HG03571 (cell line): Measurements from ENCODE around the gene TMEM266.

Source experiments
- ATAC-seq: cut with Tn5 transposase; IDR thresholded peaks from one replicate; pipeline ENCODE4 v1.9.1; 2021; ENCODE audit not compliant: unreplicated experiment

Gene TMEM266

DNA sequence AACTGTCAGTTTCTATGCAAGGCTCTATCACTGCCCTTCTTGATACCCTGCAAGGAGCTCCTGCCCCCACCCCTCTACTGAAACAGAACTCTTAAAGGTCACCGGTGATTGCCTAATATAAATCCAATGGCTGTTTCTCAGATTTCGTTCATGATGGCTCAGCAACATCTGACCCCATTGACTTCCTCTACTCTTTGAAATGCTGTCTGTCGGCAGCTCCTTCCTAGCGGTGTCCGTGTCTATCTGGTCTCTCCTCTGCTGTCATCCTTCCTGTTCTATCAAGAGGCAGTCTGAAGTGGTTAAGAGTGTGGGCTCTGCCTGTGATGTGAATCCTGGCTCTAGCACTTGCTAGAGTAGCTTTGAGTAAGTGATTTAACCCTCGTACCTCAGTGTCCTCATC is 5.5 kb downstream of the TMEM266 start:
- no peak for ATAC-seq

DNA sequence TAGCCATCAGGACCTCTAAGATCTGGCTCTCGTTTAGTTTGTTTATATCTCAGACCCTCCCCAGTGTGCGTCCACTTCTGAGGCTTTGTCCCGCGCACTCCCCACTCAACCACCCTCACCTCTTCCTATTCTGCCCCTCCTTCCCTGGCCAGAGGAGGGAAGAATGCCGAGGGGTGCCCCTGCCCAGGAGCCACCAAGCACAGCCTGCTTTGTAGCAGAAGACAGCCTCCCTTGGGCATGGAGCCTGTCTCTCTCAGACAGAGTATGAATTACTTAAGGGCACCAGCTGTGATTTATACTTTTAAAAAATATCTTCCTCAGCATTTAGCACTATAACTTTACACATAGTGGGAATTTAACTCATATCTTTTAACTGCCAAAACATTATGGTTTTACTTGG is 6.0 kb downstream of the TMEM266 start:
- no peak for ATAC-seq

DNA sequence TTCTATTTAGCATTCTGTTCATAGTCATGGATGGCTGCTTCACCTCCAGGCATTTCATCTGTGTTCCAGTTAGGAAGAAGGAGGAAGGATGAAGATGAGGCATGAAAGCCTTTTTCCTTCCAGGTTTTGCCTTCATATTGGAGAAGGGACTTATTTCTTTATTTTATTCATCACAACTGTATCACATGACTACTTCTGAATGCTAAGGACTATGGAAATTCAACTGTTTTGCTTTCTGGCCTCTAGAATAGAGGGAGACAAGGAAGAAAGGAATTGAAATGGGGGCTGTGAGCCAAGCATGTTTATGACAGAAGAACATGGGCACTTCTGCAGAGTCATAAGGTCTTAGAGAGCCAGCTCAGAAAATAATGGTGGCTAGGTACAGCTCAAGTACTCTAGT is 10.4 kb downstream of the TMEM266 start:
- no peak for ATAC-seq

DNA sequence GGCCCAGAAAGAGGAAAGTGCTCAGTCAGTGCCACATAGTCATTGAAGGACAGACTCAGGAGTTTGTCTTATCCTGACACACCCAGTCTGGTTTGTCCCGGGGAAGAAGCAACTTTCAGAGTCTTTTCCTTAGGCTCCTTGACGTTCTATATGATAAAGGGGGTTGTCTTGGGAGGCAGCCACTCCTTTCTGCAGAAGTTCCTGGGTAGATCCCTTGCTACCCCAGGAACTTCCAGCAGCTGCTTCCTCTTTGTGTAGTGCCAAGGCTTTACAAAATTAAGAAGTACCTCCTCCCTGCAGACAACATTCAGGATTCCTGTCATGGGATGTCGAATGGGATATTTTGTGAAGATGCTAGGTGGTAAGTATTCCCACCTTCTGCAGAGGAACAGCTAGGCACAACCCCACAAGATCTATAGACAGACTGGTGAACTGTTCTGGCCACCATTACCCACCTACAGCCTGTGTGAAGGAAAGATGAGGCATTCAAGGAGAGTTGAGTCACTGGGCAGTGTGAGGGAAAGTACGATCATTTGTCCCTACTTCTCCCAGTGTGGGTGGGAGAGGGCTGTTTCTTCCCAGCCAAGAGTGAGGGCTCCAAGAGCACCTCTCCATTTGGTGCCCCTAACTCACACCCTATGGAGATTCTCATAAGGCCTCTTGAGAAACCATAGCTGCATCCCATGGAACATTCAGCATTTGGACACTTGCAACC is 11.3 kb downstream of the TMEM266 start:
- ATAC-seq: no peak

DNA sequence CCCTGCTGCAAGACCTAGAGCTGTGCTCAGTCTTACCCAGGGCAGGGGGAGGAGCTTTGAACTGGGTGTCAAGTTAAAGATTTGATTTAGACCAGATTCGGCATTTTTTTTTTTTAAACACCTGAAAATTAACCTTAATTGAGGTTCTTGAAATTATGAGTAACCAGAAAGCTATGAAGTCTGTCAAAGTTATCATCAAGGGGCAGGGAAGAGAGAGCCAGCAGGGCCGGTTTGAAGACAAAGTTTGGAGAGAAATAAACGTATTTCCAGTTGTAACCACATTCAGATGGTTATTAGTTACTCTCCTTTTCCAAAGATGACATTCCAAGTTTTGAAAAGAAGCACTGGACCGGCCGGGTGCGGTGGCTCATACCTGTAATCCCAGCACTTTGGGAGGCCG is 12.0 kb downstream of the TMEM266 start:
- ATAC-seq: no peak

DNA sequence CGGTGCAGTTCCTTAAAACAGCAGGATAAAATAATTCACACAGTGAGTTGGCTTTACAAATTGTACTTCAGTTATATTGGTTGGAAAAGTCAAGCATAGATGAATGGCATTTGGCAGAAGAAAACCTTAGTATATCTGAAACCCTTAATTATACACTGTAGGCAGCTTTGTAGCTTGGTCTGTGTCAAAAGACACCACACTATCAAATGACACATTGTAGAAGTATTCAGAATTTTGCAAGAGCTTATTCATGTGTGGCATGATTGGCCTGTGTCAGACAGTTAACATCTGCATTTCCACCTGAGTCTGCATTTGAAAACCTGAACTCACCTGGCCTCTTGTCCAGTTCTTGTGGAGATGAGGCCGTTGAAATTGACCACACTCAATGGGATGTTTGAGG is 13.8 kb downstream of the TMEM266 start:
- ATAC-seq: no peak

DNA sequence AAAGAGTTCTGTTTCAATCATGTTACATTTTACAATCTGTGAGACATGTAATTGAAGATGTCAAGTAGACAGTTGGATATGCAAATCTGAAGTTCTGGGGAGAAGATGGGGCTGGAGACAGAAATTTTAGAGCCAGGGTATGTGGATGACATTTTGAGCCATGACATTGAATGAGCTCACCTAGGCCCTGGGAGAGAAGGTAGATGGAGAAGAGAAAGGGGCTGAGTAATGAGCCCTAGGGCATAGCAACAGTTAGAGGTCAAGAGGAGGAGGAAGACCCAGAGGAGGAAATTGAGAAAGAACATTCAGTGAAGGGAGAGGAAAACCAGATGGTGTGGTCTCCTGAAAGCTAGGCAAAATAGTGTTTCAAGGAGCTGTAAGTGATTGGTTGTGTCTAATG is 15.3 kb downstream of the TMEM266 start:
- no peak for ATAC-seq

DNA sequence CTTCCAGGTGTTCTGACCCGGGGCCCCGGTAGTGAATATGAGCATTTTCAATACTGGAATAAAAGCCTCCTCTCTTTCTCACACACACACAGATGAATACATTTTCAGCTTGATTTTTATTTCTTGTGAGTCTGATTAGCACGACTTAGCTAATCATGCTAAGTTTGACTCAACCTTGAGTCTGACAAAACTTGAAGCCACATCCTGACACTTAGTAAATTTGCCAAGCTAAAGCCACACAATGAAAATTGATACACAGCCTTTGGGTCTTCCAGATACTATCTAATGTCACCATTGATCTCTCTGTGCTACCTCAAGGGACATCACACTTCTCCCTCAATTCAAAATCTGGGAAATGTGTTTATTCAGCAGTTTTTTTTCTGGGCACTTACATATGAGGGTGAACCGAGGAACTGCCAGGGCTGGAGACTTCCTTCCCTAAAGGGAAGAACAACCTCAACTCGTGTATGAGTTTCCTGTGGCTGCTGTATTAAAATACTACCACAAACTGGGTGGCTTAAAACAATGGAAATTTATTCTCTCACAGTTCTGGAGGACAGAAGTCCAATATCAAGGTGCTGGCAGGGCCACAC is 18.6 kb downstream of the TMEM266 start:
- no peak for ATAC-seq

DNA sequence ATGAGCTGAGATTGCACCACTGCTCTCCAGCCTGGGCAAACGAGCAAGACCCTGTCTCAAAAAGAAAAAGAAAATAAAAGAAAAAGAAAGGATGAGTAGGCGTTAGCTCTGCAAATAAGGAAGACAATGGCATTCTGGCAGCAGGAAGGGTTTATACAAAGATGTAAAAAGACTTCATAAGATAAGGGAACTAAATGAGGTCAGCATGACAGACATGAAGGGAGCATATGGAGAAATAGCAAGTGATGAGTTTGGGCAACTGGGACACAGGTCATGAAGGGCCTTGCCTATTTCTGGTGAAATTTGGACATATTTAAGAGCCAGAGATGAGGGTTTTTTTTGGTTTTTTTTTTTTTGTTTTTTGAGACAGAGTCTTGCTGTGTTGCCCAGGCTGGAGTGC is 24.5 kb downstream of the TMEM266 start:
- ATAC-seq: no peak

DNA sequence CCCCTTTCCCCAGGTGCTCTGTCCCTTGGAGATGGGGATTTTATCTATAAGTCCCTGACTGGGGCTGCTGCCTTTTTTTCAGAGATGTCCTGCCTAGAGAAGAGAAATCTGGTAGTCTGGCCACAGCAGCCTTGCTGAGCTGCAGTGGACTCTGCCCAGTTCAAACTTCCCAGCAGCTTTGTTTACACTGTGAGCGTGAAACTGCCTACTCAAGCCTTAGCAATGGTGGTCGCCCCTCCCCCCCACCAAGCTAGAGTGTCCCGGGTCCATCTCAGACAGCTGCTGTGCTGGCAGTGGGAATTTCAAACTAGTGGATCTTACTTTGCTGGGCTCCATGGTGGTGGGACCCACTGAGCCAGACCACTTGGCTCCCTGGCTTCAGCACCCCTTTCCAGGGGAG is 38.9 kb downstream of the TMEM266 start:
- ATAC-seq: no peak

DNA sequence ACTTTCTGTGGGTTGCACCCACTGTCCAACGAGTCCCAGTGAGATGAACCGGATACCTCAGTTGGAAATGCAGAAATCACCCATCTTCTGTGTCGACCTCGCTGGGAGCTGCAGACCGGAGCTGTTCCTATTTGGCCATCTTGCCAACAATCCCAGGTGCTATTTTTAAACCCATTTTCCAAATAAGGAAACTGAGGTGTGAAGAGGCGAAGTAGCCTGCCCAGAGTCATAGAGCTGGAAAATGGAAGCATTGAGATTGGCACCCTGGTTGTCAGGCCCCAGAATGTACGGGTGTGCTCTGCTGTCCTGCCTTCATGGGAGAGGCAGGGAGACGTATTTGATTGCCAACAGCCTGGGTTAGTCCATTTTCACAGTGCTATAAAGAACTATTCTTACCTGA is 39.6 kb downstream of the TMEM266 start:
- no peak for ATAC-seq

DNA sequence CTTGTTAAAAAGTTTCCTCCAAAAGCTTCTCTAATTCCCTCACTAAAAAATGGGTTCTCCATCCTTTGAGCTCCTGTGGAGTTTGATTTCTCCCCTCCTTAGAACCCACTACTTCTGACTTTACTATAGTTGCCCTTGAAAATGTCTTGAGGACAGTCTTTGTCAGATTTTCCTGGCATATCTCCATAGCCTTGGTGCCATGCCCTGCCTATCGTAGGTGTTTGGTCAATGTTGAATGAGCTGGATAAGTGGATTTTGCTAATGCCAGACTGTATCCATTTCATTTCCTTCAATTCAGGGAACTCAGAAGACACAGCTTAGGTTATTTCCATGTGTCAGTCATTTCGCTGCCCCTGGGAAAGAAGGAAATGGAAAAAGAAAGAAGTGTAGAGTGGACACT is 40.6 kb downstream of the TMEM266 start:
- ATAC-seq: no peak

DNA sequence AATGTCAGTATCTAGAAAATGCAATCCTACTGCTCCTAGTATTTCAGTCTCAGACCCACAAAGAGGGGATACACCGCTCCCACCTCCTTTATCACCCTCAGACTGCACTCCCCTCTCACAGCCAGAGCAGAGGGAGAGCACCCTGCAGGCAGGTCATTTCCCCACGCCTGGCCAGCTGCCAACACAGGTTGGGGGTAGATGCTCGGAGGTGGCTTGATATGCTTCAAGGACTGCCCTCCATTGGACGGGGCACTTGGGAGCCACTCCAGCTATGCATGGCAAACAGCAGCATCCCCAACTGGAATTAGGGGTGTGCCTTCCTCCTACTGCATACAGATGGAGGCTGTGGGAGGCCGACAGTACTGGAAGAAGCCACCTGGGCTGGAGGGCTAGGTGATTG is 41.9 kb downstream of the TMEM266 start:
- no peak for ATAC-seq

DNA sequence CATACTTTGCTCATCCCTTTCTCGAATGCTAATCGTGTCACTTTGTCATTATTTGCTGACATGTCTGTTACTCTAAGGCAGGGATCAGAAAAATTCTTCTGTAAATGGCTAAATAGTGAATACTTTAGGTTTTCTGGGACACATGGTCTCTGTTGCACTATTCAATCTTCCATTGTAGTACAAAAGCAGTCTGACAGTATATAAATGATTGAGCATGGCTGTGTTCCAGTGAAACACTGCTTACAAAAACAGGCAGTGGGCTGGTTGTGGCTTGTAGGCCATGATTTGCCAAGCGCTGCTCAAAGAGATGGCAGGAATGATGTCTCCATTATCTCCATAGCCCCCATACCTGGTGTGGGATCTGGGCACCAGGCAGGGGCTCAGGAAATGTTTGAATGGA is 45.6 kb downstream of the TMEM266 start:
- ATAC-seq: no peak

DNA sequence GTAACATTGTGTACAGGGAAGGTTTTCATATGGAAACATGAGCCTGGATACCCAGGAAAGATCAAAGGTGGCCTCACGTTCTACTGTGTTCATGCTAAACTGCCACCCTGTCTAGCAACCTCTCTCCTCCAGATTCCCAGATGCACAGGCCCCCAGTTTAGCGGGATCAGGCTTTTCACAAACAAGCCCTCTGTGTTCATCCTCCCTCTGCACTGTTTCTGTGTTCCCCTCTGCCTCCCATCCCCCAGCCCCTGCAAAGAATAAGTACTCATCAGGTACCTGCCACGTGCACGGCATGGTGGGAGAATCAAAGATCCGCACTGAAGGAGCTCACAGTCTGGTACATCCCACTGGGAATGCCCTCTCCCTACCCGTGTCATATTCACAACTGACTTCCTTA is 46.1 kb downstream of the TMEM266 start:
- no peak for ATAC-seq

DNA sequence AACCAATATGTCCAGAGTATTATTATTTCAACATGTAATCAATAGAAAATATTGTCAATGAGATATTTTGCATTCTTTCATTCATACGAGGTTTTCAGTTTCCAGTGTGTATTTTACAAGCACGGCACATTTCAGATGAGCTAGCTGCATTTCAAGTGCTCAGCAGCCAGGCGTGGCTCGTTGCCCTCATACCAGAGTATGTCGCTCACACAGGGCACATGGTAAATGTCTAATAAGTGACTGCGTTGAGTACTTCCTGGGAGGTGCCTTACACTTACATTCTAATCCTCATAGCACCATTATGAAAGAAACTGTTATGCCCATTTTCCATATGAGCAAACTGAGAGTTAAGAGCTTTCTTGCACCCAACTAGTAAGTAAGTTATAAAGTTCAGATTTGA is 47.4 kb downstream of the TMEM266 start:
- no peak for ATAC-seq

DNA sequence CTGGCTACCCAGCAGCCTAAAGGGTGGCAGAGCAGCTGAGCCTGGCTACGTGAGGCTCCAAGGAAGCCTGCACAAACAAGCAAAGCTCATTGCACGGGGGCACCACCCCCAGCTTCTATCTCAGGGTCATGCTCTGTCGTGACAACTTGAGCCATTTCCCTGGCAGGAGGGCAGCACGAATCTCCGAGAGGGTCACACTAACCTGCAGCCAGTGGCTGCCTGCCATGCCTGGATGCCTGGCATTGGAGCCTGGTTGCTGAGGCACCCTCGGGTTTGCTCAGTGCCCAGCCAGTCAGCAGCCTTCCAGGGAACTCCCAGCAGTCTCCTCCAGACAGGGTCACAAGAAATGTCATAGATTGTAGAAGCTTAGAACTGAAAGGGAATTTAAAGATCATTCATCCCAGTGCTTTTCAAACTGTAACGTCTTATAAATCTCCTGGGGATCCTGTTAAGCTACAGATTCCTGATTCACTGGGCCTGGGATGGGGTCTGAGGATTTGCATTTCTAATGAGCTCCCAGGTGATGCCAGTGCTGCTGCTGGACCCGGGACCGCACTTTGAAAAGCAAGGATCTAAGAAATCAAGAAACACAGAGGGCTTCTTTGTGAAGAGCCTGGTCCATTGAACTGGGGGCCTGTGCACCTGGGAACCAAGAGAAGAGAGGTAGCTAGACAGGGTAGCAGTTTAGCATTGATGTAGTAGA is 48.4 kb downstream of the TMEM266 start:
- ATAC-seq: no peak

DNA sequence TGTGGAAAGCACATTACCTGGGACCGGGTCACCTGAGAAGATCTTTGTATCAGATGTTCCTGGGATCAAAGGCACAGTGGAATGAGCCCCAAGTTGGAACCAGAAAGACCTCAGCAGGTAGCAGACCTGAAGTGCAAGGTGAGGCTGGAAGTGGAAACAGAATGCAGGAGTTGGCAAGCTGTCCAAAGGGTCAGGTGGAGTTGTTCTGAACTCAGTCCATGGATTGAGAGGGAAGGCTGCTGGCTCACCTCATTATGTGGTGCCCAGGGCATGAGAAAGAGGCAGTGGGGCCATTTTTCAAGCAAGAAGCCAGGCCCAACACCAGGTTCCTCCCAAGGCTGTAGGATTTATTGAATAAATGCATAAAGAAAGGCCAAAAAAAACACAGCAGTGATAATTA is 49.3 kb downstream of the TMEM266 start:
- ATAC-seq: no peak

DNA sequence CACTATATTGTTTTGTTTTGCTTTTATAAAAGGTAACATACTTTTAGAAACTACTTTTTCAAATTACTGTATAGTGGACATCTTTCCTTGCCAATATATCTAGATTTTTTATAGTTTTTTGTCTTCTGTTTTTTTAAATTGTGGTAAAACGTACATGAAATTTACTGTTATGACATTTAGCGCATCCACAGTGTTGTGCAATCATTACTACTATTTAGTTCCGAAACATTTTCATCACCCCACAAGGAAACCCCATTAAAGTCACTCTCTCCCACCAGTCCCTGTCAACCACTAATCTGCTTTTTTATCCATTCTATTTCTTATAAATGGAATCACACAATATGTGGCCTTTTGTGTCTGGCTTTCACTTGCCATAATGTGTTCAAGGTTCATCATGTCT is 54.8 kb downstream of the TMEM266 start:
- no peak for ATAC-seq

DNA sequence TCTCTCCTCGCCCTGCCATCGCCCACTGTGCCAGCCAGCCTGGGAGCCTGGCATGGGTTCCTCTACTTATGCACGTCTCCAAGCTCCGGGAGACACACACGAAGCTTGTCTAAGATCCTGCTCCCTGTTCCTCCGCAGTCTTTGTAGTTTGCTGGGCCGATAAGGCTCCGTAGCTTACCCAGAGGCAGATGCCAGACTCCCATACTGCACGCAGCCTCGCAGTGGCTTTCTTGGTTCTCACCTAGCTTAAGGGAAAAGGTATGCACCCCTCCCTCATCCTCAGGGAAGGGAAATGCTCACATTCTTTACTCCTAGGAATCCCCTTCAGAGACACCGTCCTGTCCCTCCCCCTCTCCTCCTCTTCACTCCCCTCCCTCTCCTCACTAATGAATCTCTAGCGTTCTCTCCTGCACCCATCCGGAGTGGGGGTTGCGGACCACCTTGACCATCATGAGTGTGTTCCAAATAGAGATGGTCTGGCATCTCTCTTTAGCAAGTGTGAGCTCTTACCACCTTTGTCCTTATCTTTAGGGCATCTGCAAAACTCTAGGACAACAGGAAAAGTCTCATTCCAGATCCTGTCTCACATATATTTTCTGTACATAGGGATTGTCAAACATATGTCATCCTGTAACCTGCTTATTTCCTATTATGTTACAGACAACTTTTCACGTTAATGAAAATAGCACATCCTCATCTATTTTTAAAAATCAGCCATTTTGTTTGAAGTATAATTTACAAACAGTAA is 56.5 kb downstream of the TMEM266 start:
- ATAC-seq: no peak

DNA sequence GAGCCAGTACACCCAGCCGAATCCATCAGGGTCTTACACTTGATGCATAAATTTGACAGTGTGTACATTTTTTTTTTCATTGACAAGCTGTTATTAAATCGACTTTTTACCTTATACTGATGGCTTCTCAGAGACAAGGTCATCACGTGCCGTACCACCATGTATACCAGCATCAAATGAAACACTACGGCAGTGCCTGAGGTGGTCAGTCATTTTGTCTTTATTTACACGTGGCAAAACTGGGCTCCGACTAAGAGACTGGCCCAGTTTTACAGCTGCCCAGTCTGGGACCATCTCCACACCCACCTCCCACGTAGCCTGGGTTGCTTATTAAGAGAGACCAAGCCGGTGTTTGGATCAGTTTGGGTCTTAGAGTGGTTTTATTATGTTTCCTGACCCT is 57.4 kb downstream of the TMEM266 start:
- no peak for ATAC-seq

DNA sequence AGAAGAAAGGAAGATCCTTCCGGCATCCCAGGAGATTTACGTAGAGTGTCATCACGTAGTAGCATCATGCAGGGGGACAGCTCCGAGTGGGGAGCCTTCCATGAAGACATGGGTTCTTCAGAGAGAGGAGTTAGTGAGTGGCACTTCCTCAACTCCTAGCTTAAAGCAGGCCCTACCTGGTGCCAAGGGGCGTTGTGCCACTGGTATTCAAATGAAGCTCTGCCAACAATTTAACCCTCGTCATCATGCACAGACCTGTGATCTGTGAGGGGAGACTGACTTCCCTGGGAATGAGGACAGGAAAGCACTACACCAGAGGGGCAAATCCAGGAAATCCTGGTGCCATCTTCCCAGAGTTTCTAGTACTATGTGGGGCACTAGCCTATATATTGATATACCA is 59.0 kb downstream of the TMEM266 start:
- no peak for ATAC-seq
